ENCODE measurements around the gene HDX. TPM values are rescaled to one million over a fixed set of nuclear protein-coding genes. Genes with fewer than 3 reads are reported as not detected.

Gene HDX
- total RNA-seq, 1 experiment from 2014 or later: 6.6 TPM

DNA sequence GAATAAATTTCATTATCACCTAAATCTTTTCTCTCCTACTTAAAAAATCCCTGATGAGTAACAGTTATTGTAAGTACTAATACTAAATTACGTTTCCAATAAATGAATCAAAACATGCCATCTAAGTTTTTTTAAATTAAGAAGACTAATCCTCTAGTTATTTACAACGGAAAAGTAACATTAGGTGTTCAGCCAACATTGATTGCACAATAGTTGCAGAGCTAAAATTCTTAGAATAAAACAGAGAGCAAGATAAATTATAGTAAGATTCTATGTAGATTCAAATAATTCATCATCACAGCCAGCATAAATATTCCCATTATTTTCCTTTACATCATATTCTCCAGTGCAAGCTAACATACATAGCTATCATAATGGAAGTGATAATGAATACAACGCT lies 139.2 kb downstream of the HDX start:
- BruUV-seq (replicated peaks): no TSS peak
- Mint-ChIP-seq H3K27me3 (ENCODE audit: insufficient read depth, unreplicated experiment) (no peaks in the 10 kb centered on the region), H3K36me3 (ENCODE audit: insufficient read depth, unreplicated experiment) (no peaks in the 10 kb centered on the region), H3K4me1 (ENCODE audit: insufficient read depth, unreplicated experiment) (peaks cover 4% of the 10 kb centered on the region), H3K9me3 (ENCODE audit: unreplicated experiment) (peaks cover 7% of the 10 kb centered on the region), H3K27ac (ENCODE audit: low read depth, unreplicated experiment) (peak overlapping the region; percentile 76), H3K4me3 (ENCODE audit: unreplicated experiment) (peak overlapping the region; percentile 12)
- POLR2A ChIA-PET: no interaction called here
- DNase-seq (ENCODE audit: unreplicated experiment): no peak
- intact Hi-C loops (cut with micrococcal nuclease): no loop called here
- CTCF ChIA-PET: interaction anchor here (0.9 to 1.0 kb wide), 2 partner anchors 9 to 26 kb away, joined by 3 read pairs; no protein-coding TSS in a partner anchor
- TF ChIP-seq, protein P1, sequence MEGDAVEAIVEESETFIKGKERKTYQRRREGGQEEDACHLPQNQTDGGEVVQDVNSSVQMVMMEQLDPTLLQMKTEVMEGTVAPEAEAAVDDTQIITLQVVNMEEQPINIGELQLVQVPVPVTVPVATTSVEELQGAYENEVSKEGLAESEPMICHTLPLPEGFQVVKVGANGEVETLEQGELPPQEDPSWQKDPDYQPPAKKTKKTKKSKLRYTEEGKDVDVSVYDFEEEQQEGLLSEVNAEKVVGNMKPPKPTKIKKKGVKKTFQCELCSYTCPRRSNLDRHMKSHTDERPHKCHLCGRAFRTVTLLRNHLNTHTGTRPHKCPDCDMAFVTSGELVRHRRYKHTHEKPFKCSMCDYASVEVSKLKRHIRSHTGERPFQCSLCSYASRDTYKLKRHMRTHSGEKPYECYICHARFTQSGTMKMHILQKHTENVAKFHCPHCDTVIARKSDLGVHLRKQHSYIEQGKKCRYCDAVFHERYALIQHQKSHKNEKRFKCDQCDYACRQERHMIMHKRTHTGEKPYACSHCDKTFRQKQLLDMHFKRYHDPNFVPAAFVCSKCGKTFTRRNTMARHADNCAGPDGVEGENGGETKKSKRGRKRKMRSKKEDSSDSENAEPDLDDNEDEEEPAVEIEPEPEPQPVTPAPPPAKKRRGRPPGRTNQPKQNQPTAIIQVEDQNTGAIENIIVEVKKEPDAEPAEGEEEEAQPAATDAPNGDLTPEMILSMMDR (IDR thresholded peaks at IDR 0.05; ENCODE audit: unreplicated experiment): no peak

DNA sequence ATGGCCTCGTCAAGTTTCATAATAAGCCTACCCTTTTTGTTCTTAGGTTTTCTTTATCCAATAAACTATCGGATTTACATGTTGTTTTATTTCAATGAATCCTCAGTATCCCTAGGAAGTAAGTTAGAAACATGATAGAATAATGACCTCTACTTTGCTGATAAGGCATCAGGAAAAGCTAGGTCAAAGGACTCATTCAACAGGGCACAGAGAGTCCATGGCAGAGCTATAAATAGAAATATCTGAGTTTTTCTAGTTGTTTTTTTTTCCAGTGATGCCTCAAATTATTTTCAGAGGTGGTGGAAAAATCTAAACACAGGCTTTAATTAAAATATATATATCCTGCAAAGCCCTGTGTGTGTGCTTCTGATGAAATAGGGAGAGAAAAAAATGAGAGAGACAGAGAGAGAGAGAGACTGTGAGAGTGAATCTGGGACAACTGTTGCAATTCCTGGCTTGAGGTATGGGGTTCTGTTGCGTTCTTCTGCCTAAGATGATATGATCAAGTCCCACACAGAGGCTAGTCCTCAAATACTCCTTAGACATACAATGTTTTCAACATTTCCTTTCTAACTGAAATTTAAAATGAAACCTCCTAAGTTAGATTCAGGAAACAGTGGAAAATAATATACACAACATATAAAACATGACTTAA lies 139.9 kb downstream of the HDX start:
- TF ChIP-seq, protein P1 (IDR thresholded peaks at IDR 0.05; ENCODE audit: unreplicated experiment): no peak
- H3K27me3 Mint-ChIP-seq (ENCODE audit: insufficient read depth, unreplicated experiment): no peaks in the 10 kb centered on the region
- H3K4me3 Mint-ChIP-seq (ENCODE audit: unreplicated experiment): no peak overlapping the region
- no peaks in the 10 kb centered on the region for H3K36me3 Mint-ChIP-seq (ENCODE audit: insufficient read depth, unreplicated experiment)
- ChIA-PET CTCF (interaction anchor here (0.9 to 1.0 kb wide), 2 partner anchors 10 to 27 kb away, joined by 3 read pairs; no protein-coding TSS in a partner anchor), POLR2A (no interaction called here)
- intact Hi-C loops (cut with micrococcal nuclease): no loop called here
- H3K4me1 Mint-ChIP-seq (ENCODE audit: insufficient read depth, unreplicated experiment): peaks cover 4% of the 10 kb centered on the region
- no TSS peak for BruUV-seq (replicated peaks)
- H3K27ac Mint-ChIP-seq (ENCODE audit: low read depth, unreplicated experiment): peak overlapping the region; percentile 76
- no peak for DNase-seq (ENCODE audit: unreplicated experiment)
- peaks cover 9% of the 10 kb centered on the region for H3K9me3 Mint-ChIP-seq (ENCODE audit: unreplicated experiment)

DNA sequence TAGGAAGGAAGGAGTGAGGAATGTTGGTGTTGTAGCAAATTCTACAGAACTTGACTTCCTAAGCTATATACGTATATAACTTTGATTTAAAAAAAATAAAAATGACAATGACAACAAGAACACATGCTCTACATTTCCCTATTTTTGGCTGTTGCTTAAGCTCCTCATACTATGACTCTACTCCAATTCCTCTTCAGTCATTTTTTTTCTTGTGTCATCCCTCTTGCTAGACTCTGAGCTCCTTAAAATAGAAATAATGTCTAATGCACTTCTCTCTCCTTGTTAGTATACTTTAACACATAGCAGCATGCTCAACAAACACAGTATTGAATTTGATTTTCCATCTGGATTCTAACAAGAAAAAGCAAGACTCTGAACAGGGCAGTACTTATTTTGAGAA lies 144.0 kb downstream of the HDX start:
- CTCF ChIA-PET: interaction anchor here (0.9 to 1.1 kb wide), 2 partner anchors 16 to 313 kb away, joined by 3 read pairs; no protein-coding TSS in a partner anchor
- Mint-ChIP-seq H3K27me3 (ENCODE audit: insufficient read depth, unreplicated experiment) (no peaks in the 10 kb centered on the region), H3K9me3 (ENCODE audit: unreplicated experiment) (peaks cover 9% of the 10 kb centered on the region), H3K36me3 (ENCODE audit: insufficient read depth, unreplicated experiment) (no peaks in the 10 kb centered on the region), H3K4me1 (ENCODE audit: insufficient read depth, unreplicated experiment) (peaks cover 3% of the 10 kb centered on the region), H3K27ac (ENCODE audit: low read depth, unreplicated experiment) (no peak overlapping the region), H3K4me3 (ENCODE audit: unreplicated experiment) (no peak overlapping the region)
- no TSS peak for BruUV-seq (replicated peaks)
- DNase-seq (ENCODE audit: unreplicated experiment): no peak
- POLR2A ChIA-PET: interaction anchor here (0.6 kb wide), 1 partner anchor 553 kb away, joined by 4 read pairs; no protein-coding TSS in a partner anchor
- intact Hi-C loops (cut with micrococcal nuclease): no loop called here
- TF ChIP-seq, protein P1 (IDR thresholded peaks at IDR 0.05; ENCODE audit: unreplicated experiment): no peak

DNA sequence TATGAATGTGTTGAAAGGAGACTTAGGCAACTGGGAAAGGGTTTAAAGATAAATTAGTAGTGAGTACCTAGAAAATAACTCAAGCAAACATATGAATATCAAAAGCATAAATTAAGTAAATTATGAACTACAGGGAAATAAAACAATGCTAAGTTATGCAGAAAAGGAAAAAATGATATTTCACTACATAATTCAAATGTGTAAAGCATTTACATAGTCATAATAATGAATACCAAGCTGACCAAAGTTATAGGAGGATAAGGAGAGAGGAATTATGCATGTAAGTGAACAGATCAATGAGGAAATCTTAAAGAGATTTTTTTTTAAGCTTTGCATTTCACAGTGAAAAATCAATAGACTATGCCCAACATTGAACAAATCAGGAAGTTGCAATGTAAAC lies 145.0 kb downstream of the HDX start:
- no peaks in the 10 kb centered on the region for H3K36me3 Mint-ChIP-seq (ENCODE audit: insufficient read depth, unreplicated experiment)
- DNase-seq (ENCODE audit: unreplicated experiment): no peak
- intact Hi-C loops (cut with micrococcal nuclease): no loop called here
- TF ChIP-seq, protein P1 (IDR thresholded peaks at IDR 0.05; ENCODE audit: unreplicated experiment): no peak
- POLR2A ChIA-PET: no interaction called here
- no peak overlapping the region for H3K27ac Mint-ChIP-seq (ENCODE audit: low read depth, unreplicated experiment)
- CTCF ChIA-PET: interaction anchor here (0.9 kb wide), 1 partner anchor 18 kb away, joined by 3 read pairs; no protein-coding TSS in a partner anchor
- peaks cover 9% of the 10 kb centered on the region for H3K9me3 Mint-ChIP-seq (ENCODE audit: unreplicated experiment)
- BruUV-seq (replicated peaks): no TSS peak
- H3K4me3 Mint-ChIP-seq (ENCODE audit: unreplicated experiment): no peak overlapping the region
- no peaks in the 10 kb centered on the region for H3K4me1 Mint-ChIP-seq (ENCODE audit: insufficient read depth, unreplicated experiment)
- H3K27me3 Mint-ChIP-seq (ENCODE audit: insufficient read depth, unreplicated experiment): no peaks in the 10 kb centered on the region
